ENCODE results near the gene ARL2BP.

The ARL2BP gene

GRCh38 chr16:57225978-57226377 is 19.1 kb upstream of the ARL2BP start:
- H3K36me3 ChIP-seq (ENCODE audit: insufficient read depth, low read length) = peaks cover 28% of the 10 kb centered on the region
- no peaks in the 10 kb centered on the region for H3K9me3 ChIP-seq (ENCODE audit: control insufficient read depth, insufficient read depth, low read length)
- no peak overlapping the region for H3K9ac ChIP-seq (ENCODE audit: low read depth, low read length)
- no peaks in the 10 kb centered on the region for H3K4me1 ChIP-seq (ENCODE audit: insufficient read depth, low read length)

- Histone ChIP-seq H3K9ac (ENCODE audit: low read depth, low read length) (no peak overlapping the region), H3K36me3 (ENCODE audit: insufficient read depth, low read length) (peaks cover 23% of the 10 kb centered on the region), H3K9me3 (ENCODE audit: control insufficient read depth, insufficient read depth, low read length) (no peaks in the 10 kb centered on the region), H3K4me1 (ENCODE audit: insufficient read depth, low read length) (no peaks in the 10 kb centered on the region)
These were observed 18.1 kb upstream of the ARL2BP start for GRCh38 chr16:57226701-57227621.

- no peaks in the 10 kb centered on the region for H3K9me3 ChIP-seq (ENCODE audit: control insufficient read depth, insufficient read depth, low read length)
- H3K4me1 ChIP-seq (ENCODE audit: insufficient read depth, low read length) = no peaks in the 10 kb centered on the region
- peaks cover 10% of the 10 kb centered on the region; the same call in 1 of the 2 replicates for H3K36me3 ChIP-seq (ENCODE audit: insufficient read depth, low read length)
- no peak overlapping the region for H3K9ac ChIP-seq (ENCODE audit: low read depth, low read length)
These were observed 16.0 kb upstream of the ARL2BP start for GRCh38 chr16:57229079-57229478.

- Histone ChIP-seq H3K9me3 (ENCODE audit: control insufficient read depth, insufficient read depth, low read length) (no peaks in the 10 kb centered on the region), H3K36me3 (ENCODE audit: insufficient read depth, low read length) (0 out of 2 replicates have a peak, but pooled peaks cover 7% of the 10 kb centered on the region), H3K4me1 (ENCODE audit: insufficient read depth, low read length) (no peaks in the 10 kb centered on the region), H3K9ac (ENCODE audit: low read depth, low read length) (no peak overlapping the region)
These were observed 13.2 kb upstream of the ARL2BP start for GRCh38 chr16:57231821-57232350.

- Histone ChIP-seq H3K9me3 (ENCODE audit: control insufficient read depth, insufficient read depth, low read length) (no peaks in the 10 kb centered on the region), H3K36me3 (ENCODE audit: insufficient read depth, low read length) (peaks cover 9% of the 10 kb centered on the region), H3K9ac (ENCODE audit: low read depth, low read length) (no peak overlapping the region), H3K4me1 (ENCODE audit: insufficient read depth, low read length) (no peaks in the 10 kb centered on the region)
These were observed 10.9 kb upstream of the ARL2BP start for GRCh38 chr16:57233944-57234706.

- H3K4me1 ChIP-seq (ENCODE audit: insufficient read depth, low read length) = no peaks in the 10 kb centered on the region
- no peaks in the 10 kb centered on the region for H3K9me3 ChIP-seq (ENCODE audit: control insufficient read depth, insufficient read depth, low read length)
- no peak overlapping the region for H3K9ac ChIP-seq (ENCODE audit: low read depth, low read length)
- peaks cover 11% of the 10 kb centered on the region for H3K36me3 ChIP-seq (ENCODE audit: insufficient read depth, low read length)
These were observed 10.4 kb upstream of the ARL2BP start for GRCh38 chr16:57234707-57235092.

- no peaks in the 10 kb centered on the region for H3K4me1 ChIP-seq (ENCODE audit: insufficient read depth, low read length)
- H3K36me3 ChIP-seq (ENCODE audit: insufficient read depth, low read length) = peaks cover 9% of the 10 kb centered on the region
- no peaks in the 10 kb centered on the region for H3K9me3 ChIP-seq (ENCODE audit: control insufficient read depth, insufficient read depth, low read length)
- H3K9ac ChIP-seq (ENCODE audit: low read depth, low read length) = no peak overlapping the region
These were observed 9.7 kb upstream of the ARL2BP start for GRCh38 chr16:57235128-57236021.

GRCh38 chr16:57236022-57236350 is 9.1 kb upstream of the ARL2BP start:
- H3K9me3 ChIP-seq (ENCODE audit: control insufficient read depth, insufficient read depth, low read length) = no peaks in the 10 kb centered on the region
- H3K9ac ChIP-seq (ENCODE audit: low read depth, low read length) = no peak overlapping the region
- peaks cover 8% of the 10 kb centered on the region for H3K36me3 ChIP-seq (ENCODE audit: insufficient read depth, low read length)
- H3K4me1 ChIP-seq (ENCODE audit: insufficient read depth, low read length) = no peaks in the 10 kb centered on the region

GRCh38 chr16:57238682-57239081 is 6.4 kb upstream of the ARL2BP start:
- H3K9ac ChIP-seq (ENCODE audit: low read depth, low read length) = no peak overlapping the region
- H3K4me1 ChIP-seq (ENCODE audit: insufficient read depth, low read length) = no peaks in the 10 kb centered on the region
- peaks cover 8% of the 10 kb centered on the region for H3K36me3 ChIP-seq (ENCODE audit: insufficient read depth, low read length)
- H3K9me3 ChIP-seq (ENCODE audit: control insufficient read depth, insufficient read depth, low read length) = no peaks in the 10 kb centered on the region

- Histone ChIP-seq H3K9me3 (ENCODE audit: control insufficient read depth, insufficient read depth, low read length) (no peaks in the 10 kb centered on the region), H3K36me3 (ENCODE audit: insufficient read depth, low read length) (peaks cover 8% of the 10 kb centered on the region), H3K4me1 (ENCODE audit: insufficient read depth, low read length) (no peaks in the 10 kb centered on the region), H3K9ac (ENCODE audit: low read depth, low read length) (no peak overlapping the region)
These were observed 6.0 kb upstream of the ARL2BP start for GRCh38 chr16:57239107-57239506.

GRCh38 chr16:57240851-57241250 is 4.2 kb upstream of the ARL2BP start:
- no peaks in the 10 kb centered on the region for H3K4me1 ChIP-seq (ENCODE audit: insufficient read depth, low read length)
- peaks cover 4% of the 10 kb centered on the region for H3K36me3 ChIP-seq (ENCODE audit: insufficient read depth, low read length)
- no peak overlapping the region for H3K9ac ChIP-seq (ENCODE audit: low read depth, low read length)
- no peaks in the 10 kb centered on the region for H3K9me3 ChIP-seq (ENCODE audit: control insufficient read depth, insufficient read depth, low read length)

GRCh38 chr16:57242650-57243049 is 2.4 kb upstream of the ARL2BP start:
- Histone ChIP-seq H3K4me1 (ENCODE audit: insufficient read depth, low read length) (no peaks in the 10 kb centered on the region), H3K9ac (ENCODE audit: low read depth, low read length) (no peak overlapping the region), H3K36me3 (ENCODE audit: insufficient read depth, low read length) (peaks cover 4% of the 10 kb centered on the region), H3K9me3 (ENCODE audit: control insufficient read depth, insufficient read depth, low read length) (no peaks in the 10 kb centered on the region)

GRCh38 chr16:57244463-57244766 is 644 bp upstream of the ARL2BP start:
- Histone ChIP-seq H3K9me3 (ENCODE audit: control insufficient read depth, insufficient read depth, low read length) (no peaks in the 10 kb centered on the region), H3K4me1 (ENCODE audit: insufficient read depth, low read length) (no peaks in the 10 kb centered on the region), H3K36me3 (ENCODE audit: insufficient read depth, low read length) (no peaks in the 10 kb centered on the region), H3K9ac (ENCODE audit: low read depth, low read length) (peak overlapping the region; percentile 47)

- no peaks in the 10 kb centered on the region; the same call in 1 of the 2 replicates for H3K36me3 ChIP-seq (ENCODE audit: insufficient read depth, low read length)
- H3K9ac ChIP-seq (ENCODE audit: low read depth, low read length) = peak overlapping the region; percentile 47
- H3K9me3 ChIP-seq (ENCODE audit: control insufficient read depth, insufficient read depth, low read length) = no peaks in the 10 kb centered on the region
- no peaks in the 10 kb centered on the region for H3K4me1 ChIP-seq (ENCODE audit: insufficient read depth, low read length)
These were observed 534 bp downstream of the ARL2BP start for GRCh38 chr16:57245472-57246113.
